Hippocampal formation (tissue), 2 donors: ENCODE results near the gene SRPX.

ENCODE experiments used
- DNase-seq, 2 donors: peaks; one replicate each; lab custom pipeline; 2025; lab: John Stamatoyannopoulos, UW

SRPX gene

DNA sequence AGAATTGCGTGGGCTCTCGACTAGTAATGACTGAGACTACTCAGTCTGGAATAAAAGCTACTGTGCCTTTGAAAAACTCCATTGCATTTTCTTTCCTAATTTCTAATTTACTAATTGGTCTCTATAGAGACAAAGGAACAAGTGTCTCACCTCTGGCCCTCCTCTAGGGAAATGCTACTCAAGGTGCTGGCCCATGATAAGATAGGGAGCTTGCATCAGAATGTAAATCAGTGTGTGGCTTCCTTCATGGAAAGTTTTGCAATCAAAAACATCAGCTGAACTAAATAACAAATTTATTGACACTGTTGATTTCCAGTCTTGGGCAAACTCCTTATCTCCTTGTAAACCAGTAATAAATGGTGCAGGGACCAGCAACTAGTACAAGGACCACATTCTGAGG is 81.8 kb downstream of the SRPX start:
- DNase-seq: no peak

DNA sequence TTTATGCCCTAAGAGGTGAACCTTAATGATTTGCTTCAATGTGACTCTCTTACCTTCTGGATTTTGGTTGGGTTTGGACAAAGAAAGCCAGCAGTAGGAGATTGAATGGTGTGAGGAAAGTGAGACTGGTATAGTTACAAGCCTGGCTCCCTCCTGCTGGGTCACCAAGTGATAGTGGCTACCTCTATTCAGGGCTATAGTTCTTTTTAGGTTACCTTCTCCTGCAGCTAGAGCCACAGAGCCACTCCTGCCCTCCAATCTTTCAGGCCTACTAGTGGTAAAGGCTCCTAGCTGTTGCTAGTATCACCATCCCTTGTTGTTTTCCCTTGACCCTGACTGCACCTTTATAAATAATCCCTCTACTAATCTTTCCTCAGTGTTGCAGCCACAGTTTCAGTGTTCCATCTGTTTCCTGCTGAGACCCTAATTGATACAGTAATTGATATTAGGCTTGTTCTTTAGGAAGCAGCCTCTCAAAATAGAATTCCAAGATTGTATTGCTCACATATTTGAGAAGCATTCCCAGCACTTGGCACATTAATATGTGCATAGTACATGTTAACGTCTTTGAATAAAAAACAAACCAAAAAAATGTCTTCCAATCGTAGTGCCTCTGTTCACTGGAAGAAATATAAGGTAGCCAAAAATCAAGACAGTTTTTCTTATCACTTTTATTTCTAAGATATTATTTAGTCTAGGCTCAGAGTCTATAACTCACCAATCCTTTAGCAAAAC is 82.3 kb downstream of the SRPX start:
- no peak for DNase-seq

DNA sequence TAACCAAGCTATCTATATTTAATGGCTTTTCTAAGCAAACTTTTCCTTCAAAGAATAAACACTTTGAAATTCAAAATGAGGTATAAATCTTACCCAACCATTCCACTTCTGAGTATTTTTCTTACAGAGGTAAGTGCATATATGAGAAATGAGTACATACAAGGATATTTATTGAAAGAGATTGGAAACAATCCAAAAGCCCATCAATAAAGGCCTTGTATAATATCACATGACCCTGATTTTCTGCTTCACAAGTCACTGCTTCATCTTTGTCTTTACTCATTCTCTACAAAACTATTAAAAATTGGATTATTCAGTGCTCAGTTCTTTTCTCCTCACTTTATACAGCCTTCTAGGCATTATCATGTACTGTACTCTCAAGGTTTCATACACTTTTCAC is 91.3 kb downstream of the SRPX start:
- DNase-seq: no peak

DNA sequence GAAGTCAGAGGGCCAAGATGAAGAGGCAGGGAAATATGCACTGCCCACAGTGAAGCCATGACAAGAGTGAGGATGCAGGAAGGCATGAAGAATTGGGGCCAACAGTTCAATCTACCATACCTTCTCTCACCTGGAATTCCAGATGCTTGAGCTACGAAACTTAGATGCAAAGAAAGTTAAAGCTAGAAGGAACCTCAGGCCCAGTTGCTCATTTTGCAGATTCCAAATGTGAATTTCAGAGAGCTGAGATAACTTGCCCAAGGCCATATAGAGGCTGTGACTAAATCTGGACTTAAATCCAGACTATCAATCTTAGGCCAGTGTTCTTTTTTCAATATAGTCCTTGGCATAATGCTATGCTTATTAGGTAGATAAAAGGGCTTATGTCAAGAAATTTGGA is 92.7 kb downstream of the SRPX start:
- DNase-seq: no peak

DNA sequence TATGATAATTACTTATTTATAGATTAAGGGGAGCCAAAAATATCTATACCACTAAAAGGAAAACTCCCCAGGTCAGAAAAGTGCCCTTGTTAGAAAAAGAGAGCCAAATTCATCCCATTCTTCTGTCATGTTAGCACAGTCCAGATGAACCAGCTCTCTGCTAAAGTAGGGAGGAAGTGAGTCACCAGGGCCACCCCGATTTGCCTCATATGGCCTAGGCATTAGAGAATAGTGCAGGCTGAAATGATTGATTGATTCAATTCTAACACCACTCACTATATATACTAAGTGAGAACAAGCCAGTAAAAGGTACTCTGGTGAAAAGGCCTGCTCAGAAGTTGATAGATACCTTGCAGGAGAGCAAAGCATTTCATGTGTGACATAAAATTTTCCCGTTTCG is 94.5 kb downstream of the SRPX start:
- no peak for DNase-seq

DNA sequence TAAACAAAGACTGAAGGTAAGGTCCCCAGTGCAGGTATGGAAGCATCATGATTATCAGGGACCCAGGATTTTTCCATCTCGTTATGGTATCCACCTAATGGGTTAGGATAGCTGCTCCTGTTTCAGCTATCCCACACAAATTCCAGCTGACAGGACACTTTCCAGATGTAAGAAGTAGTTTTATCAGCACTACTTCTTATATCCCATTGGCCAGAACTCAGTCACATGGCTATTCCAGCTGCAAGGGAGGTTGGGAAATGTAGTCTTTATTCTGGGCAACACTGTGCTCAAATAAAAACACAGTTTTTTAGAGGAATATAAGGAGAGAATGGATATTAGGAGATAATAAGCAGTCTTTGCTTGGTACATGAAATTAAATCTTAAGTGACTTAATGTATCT is 96.7 kb downstream of the SRPX start:
- DNase-seq: no peak

DNA sequence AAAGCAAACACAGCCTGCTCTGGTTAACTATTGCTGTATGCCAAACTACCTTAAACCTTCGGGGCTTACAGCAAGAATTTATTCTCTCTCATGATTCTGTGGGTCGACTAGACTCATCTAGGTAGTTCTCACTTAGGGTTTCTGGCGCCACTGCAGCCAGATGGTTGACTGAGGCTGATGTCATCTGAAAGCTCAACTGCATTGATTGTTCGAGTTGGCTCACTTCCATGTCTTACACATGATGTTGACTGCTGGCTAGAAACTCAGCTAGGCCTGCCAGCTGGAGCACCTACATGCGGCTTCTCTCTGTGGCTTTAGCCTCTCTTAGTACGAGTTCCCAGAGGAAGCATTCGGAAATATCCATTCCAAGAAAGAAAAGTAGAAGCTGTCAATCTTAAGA is 103.2 kb downstream of the SRPX start:
- no peak for DNase-seq

DNA sequence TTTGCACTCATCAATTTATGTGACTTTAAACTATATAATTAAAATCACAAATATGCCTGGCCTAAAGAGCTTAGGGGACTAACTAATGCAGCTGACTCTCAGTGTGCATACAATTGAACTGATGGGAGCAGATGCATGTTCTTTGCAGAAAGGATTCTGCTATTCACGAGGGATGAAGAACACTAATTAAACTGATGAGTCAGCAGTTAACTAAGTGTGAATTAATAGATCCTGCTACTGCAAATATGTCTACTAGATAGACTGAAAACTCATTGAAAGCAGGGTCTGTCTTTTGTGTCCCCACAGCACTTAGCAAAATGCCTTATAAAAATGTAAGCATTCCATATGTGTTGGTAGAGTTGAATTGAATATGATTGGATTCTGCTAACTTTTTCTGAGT is 104.0 kb downstream of the SRPX start:
- no peak for DNase-seq

DNA sequence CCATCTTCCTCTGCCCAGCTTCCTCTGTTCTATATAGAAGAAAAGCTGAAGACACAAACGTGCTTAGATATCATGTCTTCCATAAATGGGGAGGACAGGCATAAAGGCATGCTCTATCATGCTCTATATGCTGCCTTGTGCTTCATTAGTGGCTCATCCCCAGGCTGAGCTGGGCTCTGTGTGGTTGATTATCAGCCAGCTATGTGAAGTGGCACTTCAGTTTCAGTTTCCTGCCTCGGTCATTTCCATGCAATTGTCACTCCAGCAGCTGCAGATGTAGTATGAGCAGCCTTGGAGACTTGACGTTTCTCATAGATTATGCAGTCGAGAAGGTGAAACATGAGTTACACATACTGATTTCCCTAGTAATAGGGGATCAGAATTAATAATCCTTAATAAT is 108.1 kb downstream of the SRPX start:
- DNase-seq: no peak

DNA sequence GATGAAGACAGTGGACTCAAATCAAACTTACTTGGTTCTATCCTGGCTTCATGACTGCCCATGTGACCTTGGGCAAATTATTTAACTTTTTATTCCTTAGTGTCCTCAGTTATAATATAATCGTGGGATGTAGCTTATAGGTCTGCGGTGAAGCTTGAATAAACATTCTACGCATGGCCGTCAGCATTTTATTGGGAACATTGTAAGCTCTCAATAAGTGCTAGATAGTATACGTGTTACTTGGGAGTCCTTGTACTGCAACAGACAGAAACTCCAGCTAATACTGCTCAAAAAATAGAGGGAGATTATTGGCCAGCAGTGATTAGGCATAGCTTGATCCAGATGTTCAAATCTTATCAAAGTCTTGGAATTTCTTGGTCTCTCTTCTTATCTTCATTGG is 109.5 kb downstream of the SRPX start:
- DNase-seq: no peak

DNA sequence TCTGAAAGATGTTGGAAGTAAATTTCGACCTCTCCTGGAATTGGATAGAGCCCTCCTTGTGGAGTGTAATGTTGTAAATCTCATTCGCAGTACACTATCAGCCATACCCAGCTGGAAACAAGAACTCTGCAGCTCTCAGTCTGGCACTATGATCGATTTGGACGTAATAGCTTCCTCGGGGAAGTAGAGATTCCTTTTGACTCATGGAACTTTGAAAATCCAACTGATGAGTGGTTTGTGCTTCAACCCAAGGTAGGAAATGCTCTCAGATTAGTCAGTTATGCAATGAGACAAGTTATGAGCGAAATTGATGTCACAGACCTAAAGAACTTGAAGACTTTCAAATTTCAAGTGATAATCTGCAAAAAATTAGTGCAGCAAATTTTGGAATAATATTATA is 110.4 kb downstream of the SRPX start:
- no peak for DNase-seq

DNA sequence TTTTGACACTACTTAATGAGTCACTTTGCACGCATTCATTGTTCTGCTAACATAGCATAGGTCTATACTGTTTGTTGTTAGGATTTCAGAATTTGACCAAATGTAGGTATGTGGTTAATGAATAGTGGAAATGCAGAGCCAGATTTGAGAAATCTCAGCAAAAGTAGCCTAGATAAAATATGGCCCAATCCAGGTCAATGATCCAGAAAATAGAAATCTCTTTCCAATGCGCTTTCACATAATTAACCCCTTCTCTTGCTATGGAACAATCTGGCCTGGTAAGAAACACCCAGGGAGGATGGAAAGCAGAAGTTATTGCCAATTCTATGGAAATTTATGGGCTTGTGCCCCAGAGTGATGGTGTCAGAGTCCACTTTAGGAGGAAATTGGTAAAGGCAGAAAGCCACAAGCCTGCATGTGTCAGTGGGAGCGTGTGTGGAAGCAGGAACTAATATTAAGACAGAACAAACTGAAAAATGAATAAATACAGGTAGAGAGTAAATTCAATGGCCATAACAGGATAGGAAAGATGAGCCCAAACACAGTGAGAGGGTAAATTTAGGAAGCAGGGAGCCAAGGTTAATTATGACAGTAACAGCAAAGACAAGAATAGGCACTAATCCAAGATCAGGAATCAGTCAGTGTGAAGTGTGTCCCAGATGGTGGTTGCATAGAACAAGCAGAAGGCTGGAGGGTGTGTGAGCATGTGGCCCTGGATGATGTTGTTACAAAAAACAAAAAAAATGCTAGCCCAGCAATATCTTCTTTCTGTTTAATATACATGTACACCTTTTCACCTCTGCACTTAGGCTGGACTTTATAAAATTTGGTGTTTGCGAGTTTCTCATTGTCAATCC is 111.4 kb downstream of the SRPX start:
- no peak for DNase-seq

DNA sequence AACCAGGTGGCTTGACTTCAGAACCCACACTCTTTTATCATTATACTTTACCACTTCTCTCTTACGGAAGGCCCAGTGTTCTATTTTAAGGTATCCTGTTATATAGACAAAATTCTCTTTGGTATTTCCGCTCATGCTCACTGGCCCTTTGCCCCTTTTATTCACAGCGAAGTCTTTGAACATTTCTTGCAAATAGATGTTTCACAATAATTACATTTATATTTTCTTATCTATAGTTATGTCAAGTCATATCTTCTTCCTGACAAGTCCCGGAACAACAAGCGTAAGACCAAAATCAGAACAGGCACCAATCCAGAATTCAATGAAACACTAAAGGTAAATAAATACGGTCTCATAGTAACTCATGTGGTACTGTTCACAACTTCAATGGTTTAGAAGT is 112.3 kb downstream of the SRPX start:
- no peak for DNase-seq

DNA sequence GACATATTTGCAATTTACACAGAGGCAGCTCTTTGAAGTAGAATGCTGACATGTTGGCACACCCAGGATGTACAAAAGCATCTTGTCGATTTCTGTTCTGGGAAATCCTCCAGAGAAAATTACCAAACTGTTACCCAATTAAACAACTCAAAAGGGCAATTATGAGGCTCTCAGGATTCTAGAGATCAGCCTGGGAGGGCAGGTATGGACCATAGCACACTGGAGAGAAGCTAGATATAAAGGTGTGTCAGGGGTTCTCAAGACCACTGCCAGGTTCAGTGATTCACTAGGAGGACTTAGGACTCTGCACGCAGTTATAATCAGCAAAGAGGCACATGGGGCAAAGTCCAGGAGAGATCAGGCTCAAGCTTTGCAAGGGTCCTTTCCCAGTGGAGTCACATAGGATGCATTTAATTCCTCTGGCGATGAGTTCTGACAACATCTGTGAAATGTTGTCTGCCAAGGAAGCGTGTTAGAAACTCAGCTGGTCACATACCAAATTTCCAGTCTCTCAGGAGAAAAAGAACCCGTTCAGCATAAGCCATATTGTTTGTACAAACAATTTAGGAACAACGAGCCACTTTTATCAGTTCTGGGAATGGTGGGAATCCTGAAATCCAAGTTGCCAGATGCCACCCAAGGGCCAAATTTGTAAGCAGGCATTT is 113.5 kb downstream of the SRPX start:
- no peak for DNase-seq

DNA sequence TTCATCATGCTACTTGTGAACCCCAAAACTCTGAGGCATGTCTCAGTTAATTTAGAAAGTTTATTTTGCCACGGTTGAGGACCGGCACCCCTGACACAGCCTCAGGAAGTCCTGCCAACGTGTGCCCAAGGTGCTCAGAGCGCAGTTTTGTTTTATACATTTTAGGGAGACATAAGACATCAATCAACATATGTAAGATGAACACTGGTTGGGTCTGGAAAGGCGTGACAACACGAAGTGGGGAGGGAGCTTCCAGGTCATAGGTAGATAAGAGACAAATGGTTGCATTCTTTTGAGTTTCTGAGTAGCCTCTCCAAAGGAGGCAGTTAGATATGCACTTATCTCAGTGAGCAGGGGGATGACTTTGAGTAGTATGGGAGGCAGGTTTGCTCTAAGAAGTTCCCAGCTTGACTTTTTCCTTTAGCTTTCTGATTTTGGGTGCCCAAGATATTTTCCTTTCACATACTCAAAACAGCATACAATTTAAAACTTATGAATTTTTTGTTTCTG is 115.4 kb downstream of the SRPX start:
- DNase-seq: no peak

DNA sequence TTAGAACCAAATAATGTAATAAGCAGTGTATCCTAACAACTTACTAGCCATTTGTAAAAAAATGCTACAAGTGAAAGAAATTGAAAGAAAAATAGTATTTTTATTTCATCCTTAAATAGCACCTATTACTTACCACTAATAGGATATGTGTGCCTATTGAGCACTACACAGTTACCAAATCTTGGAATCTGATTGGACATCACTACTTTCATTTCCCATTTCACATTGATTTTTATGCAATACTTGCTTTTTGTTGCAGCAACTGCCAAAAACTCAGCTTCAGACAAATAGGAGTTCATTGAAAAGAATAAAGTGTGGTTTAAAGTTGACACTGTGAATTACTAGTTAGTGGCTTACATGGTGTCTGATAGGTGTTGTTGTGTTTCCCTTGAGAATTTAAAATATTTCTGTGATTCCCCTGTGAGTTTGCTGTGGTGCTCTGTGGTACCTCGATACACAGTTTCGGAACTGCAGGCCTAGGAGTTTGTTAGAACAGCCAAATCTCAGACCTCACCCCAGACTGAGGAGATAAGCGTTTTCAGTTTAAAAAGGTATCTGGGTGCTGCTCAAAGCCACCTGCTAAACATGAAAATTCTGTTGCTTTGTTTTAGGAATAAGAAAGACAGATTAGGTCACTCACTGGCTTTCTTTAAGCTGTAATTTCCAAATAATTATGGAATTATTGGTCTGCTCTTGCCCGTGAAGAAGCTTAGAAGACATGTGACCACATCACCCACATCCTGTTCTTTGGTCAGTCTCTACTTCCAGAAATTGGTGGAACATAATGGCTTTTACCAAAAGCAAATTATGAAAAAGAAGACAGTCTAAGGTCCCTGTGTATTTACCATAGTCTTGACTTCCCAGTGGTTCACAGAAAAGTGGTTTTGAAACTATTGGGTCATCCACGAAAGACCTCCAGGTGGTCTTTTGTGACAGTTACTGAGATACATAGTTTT is 116.5 kb downstream of the SRPX start:
- DNase-seq: no peak

DNA sequence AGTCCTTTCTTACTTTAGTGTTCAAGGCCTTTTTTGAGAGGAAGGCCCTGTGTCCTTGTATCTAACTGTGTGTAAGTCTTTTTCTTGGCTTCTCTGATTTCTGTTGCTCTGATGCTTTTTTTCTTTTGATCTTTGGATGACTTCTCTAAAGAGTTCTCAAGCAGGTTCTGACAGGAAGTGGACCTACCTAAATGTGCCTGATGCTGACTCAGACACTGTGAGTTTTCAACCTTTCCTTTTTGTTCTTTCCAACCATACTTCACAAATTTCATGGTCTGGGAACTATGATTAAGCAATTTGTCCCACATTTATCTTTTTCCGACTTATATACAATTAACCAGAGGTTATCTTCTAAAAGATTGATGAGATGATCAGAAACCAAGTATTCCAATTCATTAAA is 117.8 kb downstream of the SRPX start:
- no peak for DNase-seq

DNA sequence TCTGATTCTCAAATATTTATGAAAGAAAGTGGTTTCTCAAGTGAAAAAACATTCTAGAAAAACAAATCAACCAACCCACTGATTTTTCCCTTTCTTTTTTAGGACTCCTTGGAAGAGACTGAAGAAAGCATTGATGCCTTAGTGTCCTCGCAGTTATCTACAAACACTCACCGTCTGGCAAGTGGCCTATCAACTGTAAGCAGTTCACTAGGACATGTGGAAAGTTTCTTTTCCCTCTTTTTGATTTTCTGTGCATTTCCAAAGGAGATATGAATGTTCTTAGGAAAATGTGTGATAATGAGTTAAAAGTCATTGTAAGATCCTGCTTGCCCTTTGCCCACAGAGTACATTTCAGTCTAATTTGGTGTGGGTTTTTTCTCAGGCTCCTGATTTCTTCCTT is 118.4 kb downstream of the SRPX start:
- no peak for DNase-seq

DNA sequence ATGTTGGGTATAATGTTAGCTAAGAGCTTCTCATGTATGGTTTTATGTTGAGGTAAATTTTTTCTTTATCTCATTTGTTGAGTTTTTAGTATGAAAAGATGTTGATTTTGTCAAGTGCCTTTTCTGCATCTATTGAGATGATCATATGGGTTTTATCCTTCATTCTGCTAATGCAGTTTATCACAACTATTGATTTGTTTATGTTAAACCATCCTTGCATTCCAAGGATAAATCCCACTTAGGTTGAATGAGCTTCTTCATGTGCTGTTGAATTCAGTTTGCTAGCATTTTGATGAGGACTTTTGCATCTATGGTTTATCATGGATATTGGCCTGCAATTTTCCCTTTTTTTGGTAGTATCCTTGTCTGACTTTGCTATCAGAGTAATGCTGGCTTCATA is 121.0 kb downstream of the SRPX start:
- no peak for DNase-seq
